Thoracic aorta (tissue), 2 donors: Measurements from ENCODE around the gene SRXN1. TPM values are rescaled to one million over a fixed set of nuclear protein-coding genes. Genes with fewer than 3 reads are reported as not detected.

Experiments
- ATAC-seq: fragments of 150-250 bp; one replicate; pipeline ENCODE4 v1.8.0; 2017; ENCODE audit warnings: low read depth; ENCODE audit not compliant: insufficient number of reproducible peaks, low FRiP score
- DNase-seq: peaks from one replicate; pipeline ENCODE4 v3.0.0-alpha.2; 2020; ENCODE audit warnings: low spot score
- H3K27ac ChIP-seq, 2 donors: fragments of 200-600 bp; sonication (generic); 1 replicate in 1 of 2; 2 replicates in 1 of 2; pipeline ENCODE4 v1.5.1; 2016; ENCODE audit warnings: mild to moderate bottlenecking in 2 of 2, moderate library complexity in 2 of 2
- H3K27me3 ChIP-seq: fragments of 200-600 bp; sonication (generic); replicated peaks from 2 replicates; pipeline ENCODE4 v1.6.0; 2016; ENCODE audit warnings: mild to moderate bottlenecking; ENCODE audit not compliant: insufficient read depth
- H3K36me3 ChIP-seq: fragments of 200-600 bp; sonication (generic); one replicate; pipeline ENCODE4 v1.5.1; 2016
- H3K4me1 ChIP-seq, 2 donors: fragments of 200-600 bp; sonication (generic); 1 replicate in 1 of 2; 2 replicates in 1 of 2; pipeline versions ENCODE4 v1.5.1 to v1.6.0; 2016; ENCODE audit warnings: low read depth in 2 of 2, mild to moderate bottlenecking in 1 of 2; ENCODE audit not compliant: control insufficient read depth in 1 of 2
- H3K4me3 ChIP-seq: fragments of 200-600 bp; sonication (generic); 2 replicates; pipeline ENCODE4 v1.5.1; 2016; ENCODE audit warnings: mild to moderate bottlenecking
- H3K9me3 ChIP-seq: fragments of 200-600 bp; sonication (generic); 2 replicates; pipeline ENCODE4 v1.5.1; 2016
- total RNA-seq, 2 donors: library from RNA; depleted of rRNA; stranded (reverse); fragments of >200 nt; gene quantifications; one replicate each; pipeline versions ENCODE4 v1.1.0 to v1.2.3, GENCODE V29; 2016
- TF ChIP-seq, protein P1 (sequence below): fragments of 200-600 bp; sonication (generic); IDR thresholded peaks from one replicate; pipeline ENCODE4 v1.5.1; 2019; ENCODE audit warnings: antibody characterized with exemption

SRXN1 gene
- total RNA-seq, 2 donors from 2014 or later, result 41.7 to 49.4 TPM

DNA sequence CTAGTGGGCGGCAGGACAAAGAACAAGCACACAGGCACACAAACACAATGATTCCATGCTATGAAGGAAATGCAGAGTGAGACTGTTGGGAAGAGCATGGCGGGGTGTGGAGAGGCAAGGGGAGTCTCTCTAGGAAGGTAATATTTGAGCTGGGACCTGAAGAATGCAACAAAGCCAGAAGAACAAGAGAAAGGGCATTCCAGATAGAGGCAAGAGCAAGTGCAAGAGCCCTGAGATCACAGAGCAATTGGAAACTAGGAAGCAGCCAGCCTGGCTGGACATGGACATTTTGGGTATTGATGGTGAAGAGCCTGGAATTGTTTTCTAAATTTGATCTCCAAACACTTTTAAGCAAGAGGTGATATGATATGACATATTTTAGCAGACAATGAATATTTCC lies 15.4 kb downstream of the SRXN1 start:
- H3K27me3 ChIP-seq, result no peaks in the 10 kb centered on the region
- TF ChIP-seq, protein P1, sequence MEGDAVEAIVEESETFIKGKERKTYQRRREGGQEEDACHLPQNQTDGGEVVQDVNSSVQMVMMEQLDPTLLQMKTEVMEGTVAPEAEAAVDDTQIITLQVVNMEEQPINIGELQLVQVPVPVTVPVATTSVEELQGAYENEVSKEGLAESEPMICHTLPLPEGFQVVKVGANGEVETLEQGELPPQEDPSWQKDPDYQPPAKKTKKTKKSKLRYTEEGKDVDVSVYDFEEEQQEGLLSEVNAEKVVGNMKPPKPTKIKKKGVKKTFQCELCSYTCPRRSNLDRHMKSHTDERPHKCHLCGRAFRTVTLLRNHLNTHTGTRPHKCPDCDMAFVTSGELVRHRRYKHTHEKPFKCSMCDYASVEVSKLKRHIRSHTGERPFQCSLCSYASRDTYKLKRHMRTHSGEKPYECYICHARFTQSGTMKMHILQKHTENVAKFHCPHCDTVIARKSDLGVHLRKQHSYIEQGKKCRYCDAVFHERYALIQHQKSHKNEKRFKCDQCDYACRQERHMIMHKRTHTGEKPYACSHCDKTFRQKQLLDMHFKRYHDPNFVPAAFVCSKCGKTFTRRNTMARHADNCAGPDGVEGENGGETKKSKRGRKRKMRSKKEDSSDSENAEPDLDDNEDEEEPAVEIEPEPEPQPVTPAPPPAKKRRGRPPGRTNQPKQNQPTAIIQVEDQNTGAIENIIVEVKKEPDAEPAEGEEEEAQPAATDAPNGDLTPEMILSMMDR, result no peak
- DNase-seq (no peak), ATAC-seq (no peak)
- H3K36me3 ChIP-seq, result no peaks in the 10 kb centered on the region
- no peaks in the 10 kb centered on the region for H3K9me3 ChIP-seq
- peaks cover 0 to 3% of the 10 kb centered on the region in 2 donors for H3K4me1 ChIP-seq
- H3K4me3 ChIP-seq, result no peak overlapping the region
- H3K27ac ChIP-seq, result no peak overlapping the region

DNA sequence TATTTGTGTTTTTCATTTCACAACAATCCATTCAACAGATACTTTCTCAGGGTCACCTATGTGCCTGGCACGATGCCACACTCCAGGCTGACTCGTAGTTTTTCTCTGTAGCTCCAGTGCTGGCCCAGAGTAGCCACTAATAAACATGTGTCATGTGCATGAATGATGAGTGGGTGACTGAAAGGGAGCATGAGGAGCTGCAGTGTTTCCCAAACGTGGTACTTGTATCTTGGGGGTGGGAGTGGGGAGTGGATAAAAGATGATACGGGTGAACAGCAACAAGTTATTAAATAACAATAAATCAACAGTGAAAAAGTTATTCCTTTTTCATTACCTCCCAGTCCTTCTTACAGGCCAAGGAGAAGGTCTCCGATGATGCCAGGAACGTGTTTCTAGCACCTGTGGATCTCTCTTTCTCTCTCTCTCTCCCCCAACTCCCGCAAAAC lies 17.1 kb downstream of the SRXN1 start:
- no peaks in the 10 kb centered on the region for H3K36me3 ChIP-seq
- DNase-seq (no peak), ATAC-seq (no peak)
- H3K27me3 ChIP-seq, result no peaks in the 10 kb centered on the region
- no peak overlapping the region for H3K4me3 ChIP-seq
- no peaks in the 10 kb centered on the region for H3K9me3 ChIP-seq
- TF ChIP-seq, protein P1, result no peak
- H3K27ac ChIP-seq, result no peak overlapping the region
- no peaks in the 10 kb centered on the region for H3K4me1 ChIP-seq

DNA sequence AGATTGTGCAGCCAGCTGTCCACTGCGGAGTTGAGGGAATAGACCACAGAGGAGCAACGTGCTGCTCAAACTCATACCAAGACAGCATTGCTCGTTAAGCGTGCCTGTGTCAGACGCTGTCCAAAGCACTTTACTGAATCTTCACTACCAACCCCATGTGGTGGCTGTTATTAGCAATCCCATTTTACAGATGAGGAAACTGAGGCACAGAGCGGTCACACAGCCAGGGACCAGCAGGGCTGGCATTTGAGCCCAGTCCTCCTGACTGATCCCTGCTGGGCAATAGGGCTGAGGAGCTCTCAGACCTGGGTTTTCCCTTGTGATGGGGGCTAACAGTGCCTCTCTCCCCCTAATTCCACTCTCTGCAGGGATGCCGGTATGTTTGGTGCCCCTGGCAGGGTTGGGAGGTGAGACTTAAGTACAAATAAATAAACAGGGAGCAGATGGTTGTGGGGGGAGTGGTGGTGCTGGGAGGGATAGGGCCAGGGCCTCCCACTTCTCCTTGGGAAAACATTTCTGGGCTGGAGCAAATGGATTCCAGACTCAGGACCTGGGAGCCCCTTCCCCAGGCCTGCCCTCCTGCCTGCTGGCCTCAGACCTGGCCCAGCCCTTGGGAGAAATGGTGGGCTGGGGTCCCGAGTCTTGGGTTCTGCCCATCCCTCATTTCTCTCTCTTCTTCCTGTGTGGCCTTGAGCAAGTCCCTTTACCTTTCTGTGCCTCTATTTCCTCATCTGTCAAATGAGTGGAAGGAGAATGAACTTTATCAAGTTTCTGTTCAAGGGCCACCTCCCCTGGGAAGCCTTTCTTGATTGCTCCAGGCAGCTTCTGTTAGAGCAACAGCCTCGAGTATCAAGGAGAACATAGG lies 17.7 kb downstream of the SRXN1 start:
- Histone ChIP-seq H3K36me3 (no peaks in the 10 kb centered on the region), H3K9me3 (no peaks in the 10 kb centered on the region), H3K27ac (no peak overlapping the region), H3K27me3 (no peaks in the 10 kb centered on the region), H3K4me1 (no peaks in the 10 kb centered on the region), H3K4me3 (no peak overlapping the region)
- no peak for ATAC-seq
- TF ChIP-seq, protein P1, result no peak
- no peak for DNase-seq

DNA sequence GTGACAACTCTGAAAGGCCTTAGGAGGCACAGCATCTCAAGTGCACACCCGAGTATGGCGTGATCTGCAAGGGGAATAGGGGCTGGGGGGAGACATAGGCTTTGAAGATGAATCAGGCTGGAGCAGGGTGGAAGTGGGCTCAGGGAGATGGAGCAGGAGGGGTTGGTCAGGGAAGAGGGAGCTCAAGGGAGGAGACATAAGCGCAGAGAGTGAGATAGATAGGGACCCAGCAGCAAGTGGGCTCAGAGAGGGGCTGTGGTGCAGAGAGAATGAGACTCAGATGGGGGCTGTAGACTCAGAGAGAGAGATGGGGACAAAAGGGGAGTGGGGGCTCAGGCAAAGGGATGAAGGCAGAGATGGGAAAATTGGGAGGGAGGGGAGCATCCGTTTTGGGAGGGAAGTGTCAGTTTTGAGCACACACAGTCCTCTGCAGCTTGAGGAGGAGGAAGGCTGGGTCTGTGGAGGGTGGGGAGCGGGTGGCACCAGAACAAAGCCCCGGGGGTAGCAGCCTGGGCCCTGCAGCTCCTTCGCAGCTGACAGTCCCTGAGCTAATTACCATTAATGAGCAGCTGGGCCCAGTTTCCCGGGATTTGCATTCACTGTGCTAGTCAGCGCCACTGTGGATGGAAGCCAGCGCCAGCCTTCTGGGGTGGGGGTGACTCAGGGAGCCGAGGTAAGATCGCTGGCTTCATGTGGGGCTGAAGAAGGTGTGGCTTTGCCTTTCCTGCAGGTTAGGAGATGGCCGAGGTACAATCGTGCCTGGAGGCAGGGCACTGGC lies 18.7 kb downstream of the SRXN1 start:
- DNase-seq (no peak), ATAC-seq (no peak)
- Histone ChIP-seq H3K4me3 (no peak overlapping the region), H3K27ac (no peak overlapping the region), H3K9me3 (no peaks in the 10 kb centered on the region), H3K27me3 (no peaks in the 10 kb centered on the region), H3K4me1 (no peaks in the 10 kb centered on the region), H3K36me3 (no peaks in the 10 kb centered on the region)
- TF ChIP-seq, protein P1, result no peak

DNA sequence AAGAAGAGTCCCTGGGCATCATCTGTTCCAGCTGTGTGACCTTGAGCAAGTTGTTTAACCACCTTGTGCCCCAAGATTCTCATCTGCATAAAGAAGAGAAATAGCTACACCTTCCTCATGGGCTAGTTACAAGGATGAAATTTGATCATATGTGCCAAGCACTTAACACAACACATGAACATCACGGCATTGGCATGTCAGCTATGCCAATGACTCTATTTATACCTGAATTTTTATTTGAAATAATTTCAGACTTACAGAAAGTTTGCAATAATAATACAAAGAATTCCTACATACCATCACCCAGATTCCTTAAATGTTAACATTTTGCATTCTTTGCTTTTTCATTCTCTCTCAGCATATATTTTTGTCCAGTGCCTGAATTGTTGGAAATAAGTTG lies 21.9 kb downstream of the SRXN1 start:
- no peaks in the 10 kb centered on the region for H3K27me3 ChIP-seq
- H3K4me1 ChIP-seq, result no peaks in the 10 kb centered on the region
- TF ChIP-seq, protein P1, result no peak
- H3K27ac ChIP-seq, result no peak overlapping the region
- no peak for DNase-seq
- no peaks in the 10 kb centered on the region for H3K9me3 ChIP-seq
- no peak for ATAC-seq
- H3K4me3 ChIP-seq, result no peak overlapping the region
- H3K36me3 ChIP-seq, result no peaks in the 10 kb centered on the region
